HCT116 (cell line): ENCODE measurements around the gene SEZ6L2. TPM values are rescaled to one million over a fixed set of nuclear protein-coding genes. Genes with fewer than 3 reads are reported as not detected.

Experiments used
- ATF3 ChIP-seq: IDR thresholded peaks from 2 replicates; pipeline ENCODE4 v1.6.1; 2012
- CBX3 ChIP-seq: IDR thresholded peaks from 2 replicates; pipeline ENCODE4 v1.6.1; 2012; ENCODE audit warnings: low read depth
- CEBPB ChIP-seq: IDR thresholded peaks from 2 replicates; pipeline ENCODE4 v1.6.1; 2012; ENCODE audit warnings: low read depth
- EGR1 ChIP-seq: IDR thresholded peaks from 2 replicates; pipeline ENCODE4 v1.6.1; 2012; ENCODE audit warnings: low read depth
- FOSL1 ChIP-seq: IDR thresholded peaks from 2 replicates; pipeline ENCODE4 v1.6.1; 2012; ENCODE audit warnings: low read depth
- JUND ChIP-seq: IDR thresholded peaks from 2 replicates; pipeline ENCODE4 v1.6.1; 2012
- POLR2AphosphoS5 ChIP-seq: IDR thresholded peaks from 2 replicates; pipeline ENCODE4 v1.6.1; 2011; ENCODE audit warnings: mild to moderate bottlenecking, low read depth, low read length, moderate library complexity
- SIN3A ChIP-seq: IDR thresholded peaks from 2 replicates; pipeline ENCODE4 v1.6.1; 2012; ENCODE audit warnings: low read depth
- SP1 ChIP-seq: IDR thresholded peaks from 2 replicates; pipeline ENCODE4 v1.6.1; 2012; ENCODE audit warnings: low read depth
- SRF ChIP-seq: IDR thresholded peaks from 2 replicates; pipeline ENCODE4 v1.6.1; 2012; ENCODE audit warnings: low read depth
- TCF7L2 ChIP-seq: IDR thresholded peaks from 2 replicates; pipeline ENCODE4 v1.7.0; 2011; ENCODE audit warnings: borderline replicate concordance, inconsistent platforms; ENCODE audit not compliant: insufficient read depth, insufficient read length; ENCODE audit errors: extremely low read depth
- YY1 ChIP-seq: IDR thresholded peaks from 2 replicates; pipeline ENCODE4 v1.6.1; 2011; ENCODE audit warnings: low read length, low read depth, moderate library complexity, mild to moderate bottlenecking; ENCODE audit not compliant: insufficient replicate concordance; ENCODE audit errors: extremely low read depth
- ZBTB33 ChIP-seq: IDR thresholded peaks from 2 replicates; pipeline ENCODE4 v1.6.1; 2011; ENCODE audit warnings: mild to moderate bottlenecking, low read length, moderate library complexity; ENCODE audit not compliant: insufficient replicate concordance; ENCODE audit errors: extremely low read depth
- total RNA-seq: library from RNA; stranded (reverse); gene quantifications from one replicate; pipeline ENCODE4 v1.2.1, GENCODE V29; 2021; ENCODE audit not compliant: unreplicated experiment

SEZ6L2 gene
- total RNA-seq, 1 experiment from 2014 or later = 49.3 TPM

- TF ChIP-seq ATF3 (no peak), EGR1 (peak; percentile 94), SRF (peak; percentile 51; the same call in 1 of the 2 replicates), YY1 (peak; percentile 22), JUND (peak; percentile 78), CBX3 (peak; percentile 79; the same call in 1 of the 2 replicates), ZBTB33 (peak; percentile 31), SP1 (peak; percentile 95), FOSL1 (peak; percentile 67), SIN3A (peak; percentile 87), CEBPB (peak; percentile 38; the same call in 1 of the 2 replicates), POLR2AphosphoS5 (peak; percentile 81), TCF7L2 (peak; percentile 18)
- TF ChIP-seq, all 23 proteins: peak for 15
Observed at GRCh38 chr16:29943846-29944799, 44.8 kb upstream of the SEZ6L2 start (continued).
